Measurements from ENCODE around the gene PSRC1. TPM values are rescaled to one million over a fixed set of nuclear protein-coding genes. Genes with fewer than 3 reads are reported as not detected.

PSRC1 gene
- 8.1 TPM for total RNA-seq

DNA sequence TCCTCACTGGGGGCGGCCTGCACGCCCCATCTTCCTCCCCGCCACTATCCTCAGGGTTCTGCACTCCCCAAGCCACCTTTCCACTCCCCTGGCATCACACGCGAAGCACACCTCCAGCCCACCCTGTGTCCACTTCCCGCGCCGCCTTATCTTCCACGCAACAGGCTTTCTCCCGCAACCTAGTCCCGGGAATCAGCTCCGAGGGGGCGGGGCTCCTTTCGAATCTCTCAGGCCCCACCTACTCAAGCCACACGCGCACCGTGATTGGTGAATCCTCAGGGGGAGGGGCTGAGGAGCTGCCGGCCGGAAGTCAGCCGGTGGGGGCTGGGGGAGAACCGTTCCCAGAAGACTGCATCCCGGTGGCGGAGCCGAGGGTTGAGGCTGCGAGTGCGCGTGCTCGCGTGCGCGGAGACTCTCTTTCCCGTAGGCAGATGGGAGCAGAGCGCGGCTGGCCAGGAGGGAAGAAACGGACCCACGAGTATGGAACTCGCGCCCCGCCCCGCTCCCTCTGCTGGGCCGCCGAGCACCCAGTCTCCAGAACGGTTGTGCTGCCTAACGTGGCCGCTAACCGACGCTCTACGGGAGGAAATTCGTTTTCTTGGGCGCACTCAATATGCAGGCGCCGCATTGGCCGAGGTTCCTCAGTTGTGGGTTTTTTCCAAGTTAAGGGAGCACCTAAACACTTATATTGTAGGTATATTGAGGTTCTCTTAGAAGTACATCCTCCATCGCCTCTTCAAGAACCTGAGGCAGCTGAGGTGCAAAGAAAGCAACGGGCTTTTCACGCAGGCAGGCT is at the start of gene PSRC1:
Gene PSRC1 (minus strand): TSS at position 194 of the 796 bp plus-strand sequence.

DNA sequence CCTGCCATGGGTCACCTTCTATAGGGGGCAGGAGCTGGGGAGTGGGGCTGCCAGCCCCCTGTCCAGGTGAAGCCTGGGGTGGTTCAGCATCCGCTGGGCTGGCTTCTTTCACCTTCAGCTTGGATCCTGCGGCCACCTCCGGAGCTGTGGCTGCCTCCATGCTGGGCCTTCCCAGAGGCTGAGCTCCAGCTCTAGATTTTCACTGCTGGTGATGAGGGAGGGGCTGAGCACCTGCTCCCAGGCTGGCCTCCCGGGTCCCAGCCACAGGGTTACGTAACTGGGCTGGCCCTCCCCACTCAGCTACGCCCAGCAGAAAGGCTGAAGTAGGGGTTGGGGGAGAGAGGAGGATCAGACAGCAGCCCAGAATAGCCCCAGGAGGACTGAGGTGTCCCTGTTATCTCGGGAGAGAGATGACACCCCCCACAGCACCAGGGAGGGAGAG is 23.9 kb upstream of the PSRC1 start, which contains the start of gene MYBPHL:
Gene MYBPHL (minus strand): TSS at position 180 of the 442 bp plus-strand sequence. CDS start 20 bp downstream, at position 160.

GRCh38 chr1:109248797-109249629 is 33.9 kb downstream of the PSRC1 start, which contains the start of gene CELSR2:
TSS of gene CELSR2 (plus strand) at chr1:109249539. CDS start at chr1:109250080, 541 bp downstream.

Other genes starting within 250 kb of the PSRC1 start
- 22.0 TPM for gene WDR47, start 241.0 kb downstream of the PSRC1 start, total RNA-seq
- 23.8 TPM for gene TAF13, start 207.1 kb downstream of the PSRC1 start, total RNA-seq
- 25.9 TPM for gene TMEM167B, start 192.4 kb downstream of the PSRC1 start, total RNA-seq
- 2.1 TPM for gene ELAPOR1, start 169.0 kb downstream of the PSRC1 start, total RNA-seq
- gene SARS1, start 69.2 kb downstream of the PSRC1 start, total RNA-seq = 84.2 TPM
- gene CELSR2, start 33.6 kb downstream of the PSRC1 start, total RNA-seq = 31.0 TPM
- gene MYBPHL, start 23.9 kb upstream of the PSRC1 start, total RNA-seq = not detected
- 52.5 TPM for gene SORT1, start 114.8 kb upstream of the PSRC1 start, total RNA-seq
- gene PSMA5, start 143.3 kb upstream of the PSRC1 start, total RNA-seq = 23.8 TPM
- 25.6 TPM for gene SYPL2, start 183.4 kb upstream of the PSRC1 start, total RNA-seq
- gene ATXN7L2, start 200.8 kb upstream of the PSRC1 start, total RNA-seq = 6.0 TPM
- gene CYB561D1, start 210.9 kb upstream of the PSRC1 start, total RNA-seq = 6.3 TPM
- gene AMIGO1, start 226.6 kb upstream of the PSRC1 start, total RNA-seq = 7.6 TPM